SU-DHL-6 (cell line): Measurements from ENCODE around the gene TGFA.

Experiments used
- EZH2phosphoT487 ChIP-seq: fragments of 200-600 bp; sonication (generic), shearing (Covaris generic); conservative IDR thresholded peaks from 2 replicates; pipeline ENCODE4 v1.6.1; 2018; ENCODE audit warnings: mild to moderate bottlenecking, antibody characterized with exemption, low read length, moderate library complexity, mixed read lengths
- TF ChIP-seq, protein P1 (sequence below): fragments of 200-600 bp; sonication (generic); IDR thresholded peaks from one replicate; pipeline ENCODE4 v1.5.1; 2017; ENCODE audit warnings: antibody characterized with exemption, mild to moderate bottlenecking, low read length, moderate library complexity; ENCODE audit not compliant: insufficient read depth, poor library complexity, severe bottlenecking

DNA sequence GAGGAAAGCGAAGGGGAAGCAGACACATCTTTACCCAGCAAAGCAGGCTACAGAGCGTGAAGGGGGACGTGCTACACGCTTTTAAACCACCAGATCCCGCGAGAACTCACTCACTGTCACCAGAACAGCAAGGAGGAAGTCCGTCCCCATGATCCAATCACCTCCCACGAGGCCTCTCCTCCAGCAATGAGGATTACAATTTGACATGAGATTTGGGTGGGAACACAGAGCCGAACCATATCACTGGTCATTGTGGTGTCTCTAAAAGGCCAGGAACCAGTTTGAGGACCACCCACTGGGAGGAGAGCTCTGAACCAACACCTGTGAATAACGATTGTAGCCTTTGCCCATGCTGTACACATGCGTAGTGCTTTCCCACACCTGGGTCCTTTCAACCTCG lies 135.1 kb downstream of the TGFA start:
- TF ChIP-seq, protein P1, sequence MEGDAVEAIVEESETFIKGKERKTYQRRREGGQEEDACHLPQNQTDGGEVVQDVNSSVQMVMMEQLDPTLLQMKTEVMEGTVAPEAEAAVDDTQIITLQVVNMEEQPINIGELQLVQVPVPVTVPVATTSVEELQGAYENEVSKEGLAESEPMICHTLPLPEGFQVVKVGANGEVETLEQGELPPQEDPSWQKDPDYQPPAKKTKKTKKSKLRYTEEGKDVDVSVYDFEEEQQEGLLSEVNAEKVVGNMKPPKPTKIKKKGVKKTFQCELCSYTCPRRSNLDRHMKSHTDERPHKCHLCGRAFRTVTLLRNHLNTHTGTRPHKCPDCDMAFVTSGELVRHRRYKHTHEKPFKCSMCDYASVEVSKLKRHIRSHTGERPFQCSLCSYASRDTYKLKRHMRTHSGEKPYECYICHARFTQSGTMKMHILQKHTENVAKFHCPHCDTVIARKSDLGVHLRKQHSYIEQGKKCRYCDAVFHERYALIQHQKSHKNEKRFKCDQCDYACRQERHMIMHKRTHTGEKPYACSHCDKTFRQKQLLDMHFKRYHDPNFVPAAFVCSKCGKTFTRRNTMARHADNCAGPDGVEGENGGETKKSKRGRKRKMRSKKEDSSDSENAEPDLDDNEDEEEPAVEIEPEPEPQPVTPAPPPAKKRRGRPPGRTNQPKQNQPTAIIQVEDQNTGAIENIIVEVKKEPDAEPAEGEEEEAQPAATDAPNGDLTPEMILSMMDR: no peak
- TF ChIP-seq EZH2phosphoT487: no peak
